HL-60 (cell line): Measurements from ENCODE around the gene GNG7.

Experiments used
- GABPA ChIP-seq: IDR thresholded peaks from 2 replicates; pipeline ENCODE4 v1.6.1; 2012; ENCODE audit warnings: low read depth
- POLR2AphosphoS5 ChIP-seq: IDR thresholded peaks from 2 replicates; pipeline ENCODE4 v1.6.1; 2012; ENCODE audit warnings: low read depth
- TF ChIP-seq, protein P1 (sequence below): IDR thresholded peaks from one replicate; pipeline ENCODE4 v1.5.1; 2011; ENCODE audit warnings: low read length, control low read depth, inconsistent platforms; ENCODE audit not compliant: insufficient read depth

DNA sequence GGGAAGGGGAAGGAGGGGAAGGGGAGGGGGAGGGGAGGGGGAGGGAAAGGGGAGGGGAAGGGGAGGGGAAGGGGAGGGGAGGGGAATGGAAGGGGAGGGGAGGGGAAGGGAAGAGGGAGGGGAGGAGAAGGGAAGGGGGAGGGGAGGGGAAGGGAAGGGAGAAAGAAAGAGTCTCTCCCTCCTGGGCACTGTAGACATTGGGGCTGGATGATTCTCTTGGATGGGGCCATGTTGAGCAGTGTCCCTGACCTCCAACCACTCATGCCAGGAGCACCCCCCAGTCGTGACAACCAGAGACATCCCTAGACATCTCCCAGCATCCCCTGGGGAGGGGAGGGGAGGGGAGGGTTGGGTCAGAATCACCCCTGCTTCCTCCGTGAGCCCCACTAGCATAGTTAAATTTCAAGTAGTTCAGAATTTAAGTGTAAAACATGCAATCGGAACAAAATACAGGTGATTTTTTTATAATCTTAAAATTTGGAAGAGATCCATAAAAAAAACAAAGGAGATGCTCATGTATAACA, 64.0 kb downstream of the GNG7 start:
- no peak for TF ChIP-seq POLR2AphosphoS5
- TF ChIP-seq, protein P1, sequence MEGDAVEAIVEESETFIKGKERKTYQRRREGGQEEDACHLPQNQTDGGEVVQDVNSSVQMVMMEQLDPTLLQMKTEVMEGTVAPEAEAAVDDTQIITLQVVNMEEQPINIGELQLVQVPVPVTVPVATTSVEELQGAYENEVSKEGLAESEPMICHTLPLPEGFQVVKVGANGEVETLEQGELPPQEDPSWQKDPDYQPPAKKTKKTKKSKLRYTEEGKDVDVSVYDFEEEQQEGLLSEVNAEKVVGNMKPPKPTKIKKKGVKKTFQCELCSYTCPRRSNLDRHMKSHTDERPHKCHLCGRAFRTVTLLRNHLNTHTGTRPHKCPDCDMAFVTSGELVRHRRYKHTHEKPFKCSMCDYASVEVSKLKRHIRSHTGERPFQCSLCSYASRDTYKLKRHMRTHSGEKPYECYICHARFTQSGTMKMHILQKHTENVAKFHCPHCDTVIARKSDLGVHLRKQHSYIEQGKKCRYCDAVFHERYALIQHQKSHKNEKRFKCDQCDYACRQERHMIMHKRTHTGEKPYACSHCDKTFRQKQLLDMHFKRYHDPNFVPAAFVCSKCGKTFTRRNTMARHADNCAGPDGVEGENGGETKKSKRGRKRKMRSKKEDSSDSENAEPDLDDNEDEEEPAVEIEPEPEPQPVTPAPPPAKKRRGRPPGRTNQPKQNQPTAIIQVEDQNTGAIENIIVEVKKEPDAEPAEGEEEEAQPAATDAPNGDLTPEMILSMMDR = no peak
- no peak for TF ChIP-seq GABPA
